ENCODE measurements around the gene RPS16. TPM values are rescaled to one million over a fixed set of nuclear protein-coding genes. Genes with fewer than 3 reads are reported as not detected.

Gene RPS16
- total RNA-seq, 1 experiment from 2014 or later, result 83.0 TPM

DNA sequence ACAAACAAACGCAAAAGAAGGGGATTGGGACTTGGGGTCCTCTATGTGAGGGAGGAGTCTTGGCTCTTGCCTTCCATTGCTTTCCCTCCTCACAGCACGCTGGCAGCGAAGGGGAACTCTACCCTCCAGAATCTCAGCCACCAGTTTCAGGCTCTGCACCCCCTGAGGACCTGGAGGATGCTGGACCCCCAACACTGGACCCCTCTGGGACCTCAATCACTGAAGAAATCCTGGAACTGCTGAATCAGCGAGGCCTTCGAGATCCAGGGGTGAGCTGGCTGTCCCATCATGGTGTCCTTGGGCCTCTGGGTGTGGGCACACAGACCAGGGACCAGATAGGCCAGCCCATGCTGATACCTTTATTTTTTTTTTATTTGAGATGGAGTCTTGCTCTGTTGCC lies 13.7 kb downstream of the RPS16 start:
- no peak for DNase-seq (ENCODE audit: low spot score)

GRCh38 chr19:39420769-39421168 lies 15.0 kb downstream of the RPS16 start:
- DNase-seq (ENCODE audit: low spot score), result no peak

DNA sequence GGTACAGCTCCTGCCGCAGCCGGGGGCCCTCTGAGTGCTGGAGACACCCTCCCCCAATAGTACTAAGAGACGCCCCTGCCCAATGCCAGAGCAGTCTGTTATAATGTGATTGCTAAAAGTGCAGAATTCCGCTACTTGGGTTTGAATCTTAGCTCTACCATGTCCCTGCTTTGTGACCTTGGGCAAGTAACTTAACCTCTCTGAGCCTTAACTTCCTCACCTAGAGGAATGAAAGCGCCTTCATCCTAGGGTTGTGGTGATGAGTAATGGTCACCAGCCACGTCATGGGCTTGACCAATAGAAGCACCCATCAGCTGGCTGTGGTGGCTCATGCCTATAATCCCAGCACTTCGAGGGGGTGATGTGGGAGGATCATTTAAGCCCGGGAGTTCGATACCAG lies 16.7 kb downstream of the RPS16 start:
- no peak for DNase-seq (ENCODE audit: low spot score)

DNA sequence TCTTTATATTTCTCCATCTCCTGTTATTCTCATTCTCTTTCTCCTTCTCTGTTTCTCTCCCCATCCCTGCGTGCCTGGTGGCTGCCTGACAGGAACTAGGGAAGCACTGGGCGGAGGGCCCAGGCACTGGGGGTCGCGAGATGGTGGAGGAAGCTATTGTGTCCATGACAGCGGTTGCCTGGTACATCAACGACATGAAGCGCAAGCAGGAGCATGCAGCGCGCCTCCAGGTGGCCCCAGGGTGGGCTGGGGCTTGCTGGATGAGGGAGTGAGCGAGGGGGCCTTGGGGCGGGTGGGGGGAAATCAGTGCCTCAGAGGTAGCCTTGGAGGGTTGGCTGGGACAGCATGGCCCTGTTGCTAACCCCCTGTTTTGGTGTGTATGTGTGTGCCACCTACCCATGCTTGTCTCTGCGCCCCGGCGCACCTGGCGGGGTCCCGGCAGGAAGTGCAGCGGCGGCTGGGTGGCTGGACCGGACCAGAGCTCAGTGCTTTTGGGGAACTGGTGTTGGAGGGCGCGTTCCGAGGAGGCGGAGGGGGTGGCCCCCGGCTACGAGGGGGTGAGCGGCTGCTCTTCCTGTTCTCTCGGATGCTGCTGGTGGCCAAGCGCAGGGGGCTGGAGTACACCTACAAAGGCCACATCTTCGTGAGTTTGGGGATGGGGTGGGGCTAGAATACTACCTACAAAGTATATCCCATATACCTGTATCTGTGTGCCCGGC lies 18.1 kb downstream of the RPS16 start:
- DNase-seq (ENCODE audit: low spot score), result no peak

- DNase-seq (ENCODE audit: low spot score), result no peak
Measured at GRCh38 chr19:39416152-39417120, 19.3 kb downstream of the RPS16 start.

DNA sequence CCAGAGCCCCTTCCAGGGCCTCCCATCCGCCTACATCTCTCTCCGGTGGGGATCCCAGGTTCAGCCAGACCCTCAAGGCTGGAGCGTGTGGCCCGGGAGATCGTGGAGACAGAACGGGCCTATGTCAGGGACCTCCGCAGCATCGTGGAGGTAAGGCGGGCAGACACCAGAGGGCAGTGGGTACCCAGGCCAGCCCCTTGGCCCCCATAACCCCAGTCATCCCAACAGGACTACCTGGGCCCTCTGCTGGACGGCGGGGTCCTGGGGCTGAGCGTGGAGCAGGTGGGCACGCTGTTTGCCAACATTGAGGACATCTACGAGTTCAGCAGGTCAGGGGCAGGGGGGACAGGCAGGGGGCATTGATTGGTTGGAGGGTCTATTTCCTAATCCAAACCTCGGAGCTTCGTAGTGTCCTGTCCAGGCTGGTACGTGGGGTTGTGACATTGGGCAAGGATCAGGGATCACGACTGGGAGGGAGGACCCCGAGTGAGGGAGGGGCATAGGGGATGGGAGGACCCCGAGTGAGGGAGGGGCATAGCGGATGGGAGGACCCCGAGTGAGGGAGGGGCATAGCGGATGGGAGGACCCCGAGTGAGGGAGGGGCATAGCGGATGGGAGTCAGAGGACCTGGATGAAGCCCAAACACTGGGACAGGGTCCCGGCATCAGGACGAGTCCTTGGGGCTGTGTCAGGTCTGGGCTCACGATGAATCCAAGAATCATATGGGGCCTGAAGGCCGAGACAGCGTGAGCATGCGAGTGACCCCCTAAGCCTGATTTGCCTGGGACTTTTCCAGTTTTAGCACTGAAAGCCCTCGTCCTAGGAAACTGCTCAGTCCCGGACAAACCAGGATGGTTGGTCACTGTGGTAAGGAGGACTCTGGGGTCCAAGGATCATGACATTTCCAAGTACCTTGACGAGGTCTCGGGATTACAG lies 20.4 kb downstream of the RPS16 start:
- DNase-seq (ENCODE audit: low spot score), result no peak

- peak; percentile 43 for DNase-seq (ENCODE audit: low spot score)
Measured at GRCh38 chr19:39413911-39414608, 21.7 kb downstream of the RPS16 start.

- no peak for DNase-seq (ENCODE audit: low spot score)
Measured at GRCh38 chr19:39413272-39413910, 22.4 kb downstream of the RPS16 start.

DNA sequence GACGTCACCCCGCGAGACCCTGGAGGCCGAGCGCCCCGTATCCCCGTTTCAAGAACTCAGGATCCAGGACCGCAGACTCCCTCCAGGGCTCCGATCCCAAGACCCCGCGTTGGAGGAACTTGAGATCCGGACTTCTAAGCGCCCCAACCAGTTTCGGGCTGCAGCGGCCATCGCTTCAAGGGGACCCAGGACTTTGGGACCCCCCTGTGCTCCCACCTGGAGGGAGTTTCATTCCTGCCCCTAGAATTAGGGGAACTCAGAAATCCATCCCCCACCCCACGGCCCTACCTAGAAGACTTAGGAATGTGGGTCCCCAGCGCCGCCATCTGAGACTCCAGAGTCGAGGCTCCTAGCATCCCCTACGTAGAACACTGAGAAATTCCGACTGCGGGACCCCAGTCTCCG lies 22.9 kb downstream of the RPS16 start:
- no peak for DNase-seq (ENCODE audit: low spot score)

DNA sequence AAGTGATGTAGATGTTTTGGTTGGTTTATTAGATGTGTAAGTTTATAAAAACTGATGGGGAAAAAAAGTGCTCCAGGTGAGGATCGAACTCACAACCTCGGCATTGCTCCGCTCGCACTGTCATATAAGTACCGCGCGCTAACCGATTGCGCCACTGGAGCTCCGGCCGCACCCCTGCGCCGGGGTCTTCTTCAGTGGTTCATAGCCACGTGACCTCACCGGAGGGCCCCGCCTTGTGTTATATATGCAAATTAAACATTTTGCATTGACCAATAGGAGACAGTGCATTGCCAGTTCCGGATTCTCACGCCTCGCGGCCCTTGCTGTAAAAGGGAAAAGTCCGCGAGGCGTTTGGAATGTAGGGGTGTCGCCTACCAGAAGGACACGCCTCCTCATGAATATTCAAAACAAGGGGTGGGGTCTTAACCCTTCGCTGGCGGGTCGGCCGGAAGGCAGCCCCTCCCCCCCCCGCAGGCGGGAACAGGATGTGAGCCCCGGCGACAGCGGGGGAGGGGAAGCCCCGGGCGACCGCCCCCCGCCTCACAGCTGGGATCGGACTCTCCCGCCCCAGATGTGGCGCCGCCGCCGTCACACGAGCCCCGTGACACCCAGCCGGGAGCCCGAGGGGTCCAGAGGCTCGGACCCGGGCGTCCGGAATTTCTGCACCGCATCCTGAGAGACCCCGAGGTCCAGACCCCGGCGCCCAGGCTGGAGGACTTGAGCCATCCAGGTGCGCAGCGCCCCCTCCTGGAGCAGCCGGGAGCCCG lies 23.5 kb downstream of the RPS16 start, which contains the start of gene PLEKHG2:
TSS of gene PLEKHG2 (plus strand) at position 570 of the 767 bp plus-strand sequence. CDS start 1,418 bp downstream, outside the sequence.
- DNase-seq (ENCODE audit: low spot score), result peak; percentile 99

- DNase-seq (ENCODE audit: low spot score), result peak; percentile 92
Measured at GRCh38 chr19:39411832-39412099, 24.0 kb downstream of the RPS16 start.

DNA sequence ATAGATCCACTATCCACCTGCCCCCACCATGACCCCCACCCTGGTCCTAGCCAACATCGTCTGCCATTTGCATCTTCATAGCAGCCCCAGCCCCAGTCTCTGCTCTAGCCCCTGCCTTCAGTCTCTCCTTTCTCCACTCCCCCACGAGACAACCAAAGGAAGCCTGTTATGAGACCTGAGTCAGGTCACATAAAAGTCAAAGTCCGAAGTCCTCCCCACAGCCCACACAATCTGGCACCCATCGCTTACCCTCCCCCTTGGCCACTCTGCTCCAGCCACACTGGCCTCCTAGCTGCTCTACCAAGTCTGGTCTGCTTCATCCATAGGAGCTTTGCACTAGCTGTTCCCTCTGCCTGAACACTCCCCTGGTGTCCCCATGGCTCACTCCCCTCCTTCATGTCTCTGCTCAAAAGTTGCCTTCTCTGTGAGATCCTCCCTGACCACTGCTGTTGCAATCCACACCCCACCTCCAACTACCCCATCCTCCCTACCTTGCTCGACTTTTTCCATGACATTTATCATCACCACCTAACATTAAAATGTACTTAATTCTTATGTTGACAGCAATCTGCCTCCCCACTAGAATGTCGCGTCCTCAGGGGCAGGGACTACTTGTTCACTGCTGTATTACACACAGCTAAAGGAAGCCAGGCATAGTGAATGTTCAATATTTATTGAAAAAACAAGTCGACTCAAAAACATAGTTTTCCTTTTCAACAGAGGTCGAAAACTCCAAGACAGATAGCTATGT lies 24.5 kb downstream of the RPS16 start:
- no peak for DNase-seq (ENCODE audit: low spot score)

DNA sequence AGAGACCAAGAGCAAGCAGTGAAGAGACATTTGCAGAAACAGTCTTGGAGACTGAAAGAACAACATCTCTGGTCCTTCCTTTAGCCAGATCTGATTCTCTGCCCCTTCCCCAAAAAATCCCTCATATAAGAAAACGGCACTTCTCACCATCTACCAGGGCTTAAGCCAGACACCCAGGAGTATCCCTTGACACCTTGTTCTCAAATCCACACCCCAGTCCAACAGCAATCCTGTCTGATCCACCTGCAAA lies 25.0 kb downstream of the RPS16 start:
- DNase-seq (ENCODE audit: low spot score), result no peak

DNA sequence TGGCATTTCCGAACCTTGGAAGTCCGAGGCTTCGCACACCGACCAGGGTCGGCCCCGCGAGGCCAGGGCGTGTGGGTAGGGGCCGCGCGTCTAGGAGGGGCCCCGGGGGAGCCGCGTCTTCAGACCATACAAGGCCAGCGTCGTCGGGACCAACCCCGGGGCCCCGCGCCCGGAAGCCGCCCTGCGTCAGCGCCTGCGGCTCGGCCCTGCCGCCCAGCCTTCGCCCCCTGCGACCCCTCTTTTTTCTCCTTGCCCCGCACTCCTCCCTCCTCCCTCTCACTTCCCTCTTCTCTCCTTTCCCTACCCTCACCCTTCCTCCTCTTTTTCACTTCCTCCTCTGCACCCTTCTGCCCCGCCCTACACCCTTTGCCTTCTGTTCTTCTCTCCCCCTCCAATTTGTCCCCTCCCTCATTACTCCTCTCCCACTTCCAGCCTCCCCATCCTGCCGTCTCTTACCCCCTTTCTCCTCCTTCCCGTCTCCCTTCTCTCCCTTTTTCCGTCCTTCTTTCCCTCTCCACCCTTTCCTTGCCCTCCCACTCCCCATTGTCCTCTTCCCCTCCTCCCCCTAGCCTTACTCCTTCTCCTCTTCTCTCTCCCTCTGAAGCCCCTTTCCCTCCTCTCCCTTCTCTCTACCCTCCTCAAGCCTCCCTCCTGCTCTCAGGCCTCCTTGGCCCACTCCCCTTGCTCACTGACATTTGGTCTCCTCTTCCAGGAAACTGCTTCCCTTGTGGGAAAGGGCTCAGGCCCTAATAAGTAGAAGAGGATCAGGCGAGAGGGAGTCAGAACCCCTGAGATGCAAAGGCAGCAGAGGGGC lies 25.5 kb downstream of the RPS16 start:
- no peak for DNase-seq (ENCODE audit: low spot score)

- peak; percentile 65 for DNase-seq (ENCODE audit: low spot score)
Measured at GRCh38 chr19:39409208-39410016, 26.3 kb downstream of the RPS16 start.

DNA sequence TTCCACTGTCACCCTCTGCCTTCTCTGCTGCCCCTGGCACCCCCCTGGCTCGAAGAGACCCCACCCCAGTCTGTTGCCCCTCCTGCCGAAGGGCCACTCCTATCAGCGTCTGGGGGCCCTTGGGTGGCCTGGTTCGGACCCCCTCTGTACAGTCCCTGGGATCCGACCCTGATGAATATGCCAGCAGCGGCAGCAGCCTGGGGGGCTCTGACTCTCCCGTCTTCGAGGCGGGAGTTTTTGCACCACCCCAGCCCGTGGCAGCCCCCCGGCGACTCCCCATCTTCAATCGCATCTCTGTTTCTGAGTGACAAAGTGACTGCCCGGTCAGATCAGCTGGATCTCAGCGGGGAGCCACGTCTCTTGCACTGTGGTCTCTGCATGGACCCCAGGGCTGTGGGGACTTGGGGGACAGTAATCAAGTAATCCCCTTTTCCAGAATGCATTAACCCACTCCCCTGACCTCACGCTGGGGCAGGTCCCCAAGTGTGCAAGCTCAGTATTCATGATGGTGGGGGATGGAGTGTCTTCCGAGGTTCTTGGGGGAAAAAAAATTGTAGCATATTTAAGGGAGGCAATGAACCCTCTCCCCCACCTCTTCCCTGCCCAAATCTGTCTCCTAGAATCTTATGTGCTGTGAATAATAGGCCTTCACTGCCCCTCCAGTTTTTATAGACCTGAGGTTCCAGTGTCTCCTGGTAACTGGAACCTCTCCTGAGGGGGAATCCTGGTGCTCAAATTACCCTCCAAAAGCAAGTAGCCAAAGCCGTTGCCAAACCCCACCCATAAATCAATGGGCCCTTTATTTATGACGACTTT lies 27.1 kb downstream of the RPS16 start:
- no peak for DNase-seq (ENCODE audit: low spot score)

Measured in H4 (cell line).